SHP77 treated with DMSO at 0.1 percent for 48 hours (cell line): ENCODE measurements around the gene IL17D.
"Not testable (repeated sequence)": the region's sequence is repeated elsewhere in the genome, so short reads cannot be mapped to it uniquely, and the experiment has no call there.

Experiments
- DNase-seq: peaks from one replicate; lab custom pipeline; 2025; lab: John Stamatoyannopoulos, UW

The IL17D gene

GRCh38 chr13:20719783-20720182 lies 16.3 kb downstream of the IL17D start:
- no peak for DNase-seq

DNA sequence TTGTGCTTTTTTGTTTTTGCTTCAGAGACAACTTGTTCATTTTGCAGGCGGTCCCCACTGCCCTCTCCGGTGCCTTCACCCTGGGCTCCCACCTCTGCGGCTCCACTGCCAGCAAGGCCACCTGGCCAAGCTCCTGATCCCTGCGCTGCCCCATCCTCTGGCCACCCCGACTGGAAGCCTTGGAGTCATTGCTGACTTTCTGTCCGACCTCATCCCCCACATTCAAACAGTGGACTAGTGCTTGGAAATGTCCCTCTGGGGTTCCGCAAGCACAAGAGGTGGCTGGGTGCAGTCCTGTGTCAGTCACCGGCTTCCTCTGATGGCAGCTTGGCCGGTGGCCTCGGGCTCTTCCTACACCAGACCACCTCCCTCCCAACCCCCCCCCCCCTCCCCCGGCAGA lies 17.0 kb downstream of the IL17D start:
- DNase-seq = no peak

- no peak for DNase-seq
Observed at GRCh38 chr13:20721058-20721453, 17.6 kb downstream of the IL17D start.

- DNase-seq = no peak
Observed at GRCh38 chr13:20721454-20722357, 18.2 kb downstream of the IL17D start.

GRCh38 chr13:20727856-20728255 lies 24.4 kb downstream of the IL17D start:
- DNase-seq = no peak

GRCh38 chr13:20728579-20729311 lies 25.2 kb downstream of the IL17D start:
- no peak for DNase-seq

DNA sequence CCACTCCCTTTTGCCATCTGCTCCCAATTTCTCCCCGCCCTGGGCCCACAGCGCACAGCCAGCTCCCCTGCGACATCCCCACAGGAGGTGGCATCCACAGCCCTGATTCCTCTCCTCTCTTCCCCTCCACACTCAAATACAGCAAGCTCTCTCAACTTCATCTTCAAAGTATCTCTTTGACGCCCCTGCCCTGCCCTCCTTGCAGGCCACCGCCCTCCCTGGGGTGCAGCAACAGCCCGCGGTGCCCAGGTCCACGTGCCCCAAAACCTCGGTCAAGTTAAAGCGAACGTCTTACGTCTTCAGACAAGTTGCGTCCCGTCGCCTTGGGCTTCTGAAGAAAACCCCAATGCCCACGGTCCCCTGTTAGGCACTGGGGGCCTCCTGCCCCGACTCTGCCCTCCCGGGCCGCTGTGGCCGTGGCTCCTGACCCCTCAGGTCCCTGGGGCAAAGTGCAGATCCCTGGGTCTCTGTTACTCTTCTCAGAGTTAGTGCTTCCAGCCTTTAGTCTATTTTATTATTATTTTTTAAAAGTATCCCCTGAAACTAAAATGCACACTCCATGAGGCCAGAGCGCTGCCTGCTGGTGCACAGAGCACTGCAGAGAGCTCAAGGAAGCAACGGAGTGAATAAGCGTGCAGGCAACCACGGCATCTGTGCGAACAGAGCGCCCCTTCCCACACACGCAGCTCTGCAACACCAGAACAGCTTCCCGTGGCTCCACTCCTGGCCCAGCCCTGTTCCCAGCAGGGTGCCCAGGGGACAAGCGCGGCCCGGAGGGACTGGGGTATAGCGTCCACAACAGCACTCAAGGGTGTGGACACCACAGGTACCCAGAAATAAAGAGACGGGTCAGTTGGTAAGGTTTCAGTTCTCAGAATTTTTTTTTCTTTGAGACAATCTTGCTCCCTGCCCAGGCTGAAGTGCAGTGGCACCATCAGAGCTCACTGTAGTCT lies 26.4 kb downstream of the IL17D start:
- DNase-seq = no peak

GRCh38 chr13:20738616-20739015 lies 35.1 kb downstream of the IL17D start:
- DNase-seq = no peak

GRCh38 chr13:20740021-20740420 lies 36.5 kb downstream of the IL17D start:
- DNase-seq = no peak

DNA sequence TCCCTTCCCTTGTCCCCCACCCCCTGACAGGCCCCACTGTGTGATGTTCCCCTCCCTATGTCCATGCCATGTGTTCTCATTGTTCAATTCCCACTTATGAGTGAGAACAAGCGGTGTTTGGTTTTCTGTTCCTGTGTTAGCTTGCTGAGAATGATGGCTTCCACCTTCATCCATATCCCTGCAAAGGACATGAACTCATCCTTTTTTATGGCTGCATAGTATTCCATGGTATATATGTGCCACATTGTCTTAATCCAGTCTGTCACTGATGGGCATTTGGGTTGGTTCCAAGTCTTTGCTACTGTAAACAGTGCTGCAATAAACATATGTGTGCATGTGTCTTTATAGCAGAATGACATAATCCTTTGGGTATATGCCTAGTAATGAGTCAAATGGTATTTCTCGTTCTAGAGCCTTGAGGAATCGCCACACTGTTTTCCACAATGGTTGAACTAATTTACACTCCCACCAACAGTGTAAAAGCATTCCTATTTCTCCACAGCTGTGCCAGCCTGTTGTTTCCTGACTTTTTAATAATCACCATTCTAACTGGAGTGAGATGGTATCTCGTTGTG lies 40.4 kb downstream of the IL17D start:
- not testable (repeated sequence) for DNase-seq

GRCh38 chr13:20749377-20749776 lies 45.9 kb downstream of the IL17D start:
- DNase-seq = no peak

DNA sequence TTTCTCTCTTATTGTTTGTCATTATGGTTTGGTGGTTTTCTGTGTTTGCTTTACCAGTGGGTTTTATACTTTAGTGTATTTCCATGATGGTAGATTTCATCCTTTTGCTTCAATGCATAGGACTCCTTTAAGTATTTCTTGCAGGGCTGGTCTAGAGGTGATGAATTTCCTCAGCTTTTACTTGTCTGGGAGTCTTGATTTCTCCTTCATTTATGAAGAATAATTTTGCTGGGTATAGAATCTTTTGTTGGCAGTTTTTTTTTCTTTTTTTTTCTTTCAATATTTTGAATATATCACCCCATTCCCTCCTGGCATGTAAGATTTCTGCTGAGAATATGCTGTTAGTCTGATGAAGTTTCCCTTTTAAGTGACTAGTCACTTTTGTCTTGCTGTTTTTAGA lies 50.5 kb downstream of the IL17D start:
- DNase-seq = no peak

DNA sequence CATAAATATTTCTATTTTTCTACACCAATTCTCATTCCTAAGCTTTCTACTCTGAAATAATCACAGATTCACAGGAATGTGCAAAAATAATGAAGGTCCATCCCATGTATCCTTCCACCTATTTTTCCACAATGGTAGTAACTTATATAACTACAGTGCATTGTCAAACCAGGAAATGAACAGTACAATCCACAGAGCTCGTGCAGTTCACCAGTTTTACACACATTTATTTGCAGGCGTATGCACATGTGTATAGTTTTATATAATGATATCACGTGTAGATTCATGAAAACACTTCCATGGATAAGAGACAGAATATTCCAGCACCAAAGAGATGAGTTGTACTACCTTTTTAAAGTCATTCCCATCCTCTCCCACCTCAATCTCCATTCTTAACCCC lies 57.4 kb downstream of the IL17D start:
- DNase-seq = no peak

GRCh38 chr13:20767309-20767943 lies 63.9 kb downstream of the IL17D start:
- no peak for DNase-seq

DNA sequence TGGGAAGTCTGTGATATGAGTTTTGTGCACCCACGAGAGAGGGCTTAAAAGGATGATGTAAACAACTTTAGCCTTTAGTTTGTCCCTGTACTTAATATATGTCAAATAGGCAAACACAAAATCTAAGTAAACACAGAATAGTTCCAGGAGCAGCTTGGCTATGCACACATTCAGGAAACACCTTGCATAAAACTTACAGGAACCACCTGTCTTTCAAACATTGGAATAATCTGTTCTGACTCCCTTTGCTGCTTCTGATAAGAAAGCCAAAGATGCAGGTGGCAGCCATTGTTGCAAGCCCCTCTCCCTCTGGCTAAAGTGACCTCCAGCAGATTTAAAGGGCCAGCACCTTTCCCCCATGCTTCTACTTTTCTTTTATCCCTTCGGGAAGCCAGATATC lies 65.6 kb downstream of the IL17D start:
- no peak for DNase-seq

DNA sequence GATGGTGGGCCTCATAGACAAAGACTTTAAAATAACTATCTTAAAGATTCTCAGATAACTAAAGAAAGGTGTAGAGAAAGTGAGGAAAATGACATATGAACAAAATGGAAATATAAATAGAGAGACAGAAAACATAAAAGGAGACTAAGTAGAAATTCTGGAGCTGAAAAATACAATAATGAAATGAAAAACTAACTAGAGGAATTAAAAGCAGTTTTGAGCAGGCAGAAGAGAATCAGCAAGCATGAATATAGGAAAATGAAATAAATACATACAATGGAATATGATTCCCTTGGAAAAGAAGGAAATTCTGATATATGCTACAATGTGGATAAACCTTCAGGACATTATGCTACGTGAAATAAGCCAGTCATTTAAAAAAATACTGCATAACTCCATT lies 66.3 kb downstream of the IL17D start:
- DNase-seq = no peak
